ENCODE measurements around the gene KIF15. TPM values are rescaled to one million over a fixed set of nuclear protein-coding genes. Genes with fewer than 3 reads are reported as not detected.

Gene KIF15
- polyA plus RNA-seq, 1 donor (not counting 4 experiments of a cell fraction or from before 2014, with no cell fraction given): 2.8 TPM

GRCh38 chr3:44860117-44860516 lies 98.5 kb downstream of the KIF15 start:
- no peak for DNase-seq (ENCODE audit: low read depth, low spot score)
- no peak for FAIRE-seq
- no peaks in the 10 kb centered on the region for H4K20me1 ChIP-seq (ENCODE audit: control insufficient read depth, extremely low read depth, insufficient read depth, low read length)

GRCh38 chr3:44861412-44862225 lies 100.0 kb downstream of the KIF15 start, which contains the start of gene TMEM42:
Gene TMEM42, plus strand, starts transcription at chr3:44861912. Its CDS starts 13 bp downstream, at chr3:44861925.
- Histone ChIP-seq H4K20me1 (ENCODE audit: control insufficient read depth, extremely low read depth, insufficient read depth, low read length) (no peaks in the 10 kb centered on the region), H3K9ac (ENCODE audit: control insufficient read depth, extremely low read depth, insufficient read depth, low read length) (peak within 1 kb of the TSS; percentile 80), H3K9me3 (ENCODE audit: control insufficient read depth, low read depth, low read length) (no peaks in the 10 kb centered on the region), H3K36me3 (ENCODE audit: control insufficient read depth in 2 of 2, extremely low read depth in 1 of 2, insufficient read depth in 2 of 2, low read length in 2 of 2) (peaks cover 2 to 4% of the 10 kb centered on the region in 2 experiments), H2AFZ (ENCODE audit: control insufficient read depth, low read length) (peak within 1 kb of the TSS; percentile 89), H3K4me3 (ENCODE audit: control insufficient read depth in 2 of 3, extremely low read depth in 1 of 3, insufficient read depth in 2 of 3, low read depth in 1 of 3, low read length in 3 of 3) (peak within 1 kb of the TSS; percentile 59 to 74 (median 74)), H3K4me2 (ENCODE audit: control insufficient read depth, extremely low read depth, insufficient read depth, low read depth, low read length) (peak within 1 kb of the TSS; percentile 90), H3K27me3 (ENCODE audit: control insufficient read depth, extremely low read depth, insufficient read depth, low read length) (no peaks in the 10 kb centered on the region), H3K79me2 (ENCODE audit: control insufficient read depth, insufficient read depth, low read length) (no peaks in the 10 kb centered on the region), H3K9me1 (ENCODE audit: control insufficient read depth, extremely low read depth, insufficient read depth, low read length) (no peaks in the 10 kb centered on the region), H3K27ac (ENCODE audit: control insufficient read depth, insufficient read depth, low read length) (peak within 1 kb of the TSS; percentile 80), H3K4me1 (ENCODE audit: control insufficient read depth, extremely low read depth, insufficient read depth, low read length) (peaks cover 10% of the 10 kb centered on the region)
- TF ChIP-seq CTCF (optimal IDR thresholded peaks at IDR 0.05 in 1 of 3, IDR thresholded peaks at IDR 0.05 in 1 of 3, conservative IDR thresholded peaks at IDR 0.05 in 1 of 3; ENCODE audit: extremely low read depth in 1 of 3, insufficient read depth in 2 of 3, low read length in 3 of 3): peak in 2 of 3 experiments; percentile 10 to 13
- no peak for TF ChIP-seq EZH2 (IDR thresholded peaks at IDR 0.05; ENCODE audit: low read length)
- FAIRE-seq (no peak), DNase-seq (ENCODE audit: low read depth, low spot score) (no peak)
- dilution Hi-C loops (cut with MboI; ENCODE audit: extremely low pct_ligation_motif_present, low sequenced_read_pairs): no loop called here

More at GRCh38 chr3:44860117-44860516, 98.5 kb downstream of the KIF15 start:
- Histone ChIP-seq H3K9me3 (ENCODE audit: control insufficient read depth, low read depth, low read length) (no peaks in the 10 kb centered on the region), H2AFZ (ENCODE audit: control insufficient read depth, low read length) (no peak overlapping the region), H3K79me2 (ENCODE audit: control insufficient read depth, insufficient read depth, low read length) (no peaks in the 10 kb centered on the region), H3K4me3 (ENCODE audit: control insufficient read depth in 2 of 3, extremely low read depth in 1 of 3, insufficient read depth in 2 of 3, low read depth in 1 of 3, low read length in 3 of 3) (no peak overlapping the region), H3K9me1 (ENCODE audit: control insufficient read depth, extremely low read depth, insufficient read depth, low read length) (no peaks in the 10 kb centered on the region), H3K9ac (ENCODE audit: control insufficient read depth, extremely low read depth, insufficient read depth, low read length) (no peak overlapping the region), H3K4me2 (ENCODE audit: control insufficient read depth, extremely low read depth, insufficient read depth, low read depth, low read length) (no peak overlapping the region), H3K27me3 (ENCODE audit: control insufficient read depth, extremely low read depth, insufficient read depth, low read length) (no peaks in the 10 kb centered on the region), H3K27ac (ENCODE audit: control insufficient read depth, insufficient read depth, low read length) (no peak overlapping the region), H3K4me1 (ENCODE audit: control insufficient read depth, extremely low read depth, insufficient read depth, low read length) (peaks cover 10% of the 10 kb centered on the region), H3K36me3 (ENCODE audit: control insufficient read depth in 2 of 2, extremely low read depth in 1 of 2, insufficient read depth in 2 of 2, low read length in 2 of 2) (peaks cover 0 to 3% of the 10 kb centered on the region in 2 experiments)
- TF ChIP-seq EZH2 (IDR thresholded peaks at IDR 0.05; ENCODE audit: low read length): no peak
- dilution Hi-C loops (cut with MboI; ENCODE audit: extremely low pct_ligation_motif_present, low sequenced_read_pairs): no loop called here
